Liver (tissue), 3 donors: ENCODE measurements around the gene OR10A3.

Source experiments
- CTCF ChIP-seq: fragments of 150-350 bp; IDR thresholded peaks from 2 replicates; pipeline ENCODE4 v1.5.1; 2017; ENCODE audit warnings: improper control_type of control experiment, low read depth, low read length; ENCODE audit not compliant: missing input control
- EGR1 ChIP-seq, 2 donors: IDR thresholded peaks; 2 replicates each; pipeline ENCODE4 v1.6.1; 2016 to 2018; ENCODE audit warnings: antibody characterized with exemption in 2 of 2, low read depth in 2 of 2
- FOXA1 ChIP-seq: IDR thresholded peaks from 2 replicates; pipeline ENCODE4 v1.6.1; 2016; ENCODE audit warnings: antibody characterized with exemption
- RAD21 ChIP-seq, 2 donors: IDR thresholded peaks; 2 replicates each; pipeline ENCODE4 v1.6.1; 2016; ENCODE audit warnings: antibody characterized with exemption in 2 of 2, mild to moderate bottlenecking in 2 of 2
- REST ChIP-seq: IDR thresholded peaks from 2 replicates; pipeline ENCODE4 v1.6.1; 2016; ENCODE audit warnings: antibody characterized with exemption, mild to moderate bottlenecking
- SP1 ChIP-seq: IDR thresholded peaks from 2 replicates; pipeline ENCODE4 v1.6.1; 2018; ENCODE audit warnings: antibody characterized with exemption, mild to moderate bottlenecking
- TAF1 ChIP-seq: conservative IDR thresholded peaks from 2 replicates; pipeline ENCODE4 v1.6.1; 2016; ENCODE audit warnings: antibody characterized with exemption, mild to moderate bottlenecking
- YY1 ChIP-seq: IDR thresholded peaks from 2 replicates; pipeline ENCODE4 v1.6.1; 2016; ENCODE audit warnings: antibody characterized with exemption, mild to moderate bottlenecking
- donor health status: healthy.
- donor health status: healthy.

- TF ChIP-seq CTCF (no peak), FOXA1 (no peak), EGR1 (IDR thresholded peaks at IDR 0.05; ENCODE audit: low read depth in 2 of 2) (no peak), YY1 (no peak), RAD21 (IDR thresholded peaks at IDR 0.05) (no peak), TAF1 (no peak), REST (no peak), SP1 (no peak)
Measured at GRCh38 chr11:7931168-7931567, 10.3 kb downstream of the OR10A3 start, which contains the start of gene OR10A6.
